A673 (cell line): ENCODE measurements around the gene CDSN. TPM values are rescaled to one million over a fixed set of nuclear protein-coding genes. Genes with fewer than 3 reads are reported as not detected.

Experiments
- BruUV-seq: library from RNA; stranded (reverse); fragments of 400-500 nt; replicated peaks from 2 replicates; lab custom pipeline; 2021; lab: Mats Ljungman, UMichigan
- CTCF ChIA-PET: fragments of 300-600 bp; sonication (Branson Sonifier 250); formaldehyde crosslinking; loops from one replicate; lab custom pipeline; 2022; ENCODE audit warnings: antibody characterized with exemption; lab: Charles Lee
- POLR2A ChIA-PET: fragments of 300-600 bp; sonication (Branson Sonifier 250); formaldehyde crosslinking; loops from one replicate; lab custom pipeline; 2022; ENCODE audit warnings: antibody characterized with exemption; ENCODE audit not compliant: low non-redundant PET; lab: Charles Lee
- DNase-seq: peaks from one replicate; pipeline ENCODE4 v3.0.0-alpha.2; 2015; ENCODE audit warnings: low spot score
- H3K27ac ChIP-seq: fragments of 200-600 bp; sonication (generic); 2 replicates; pipeline ENCODE4 v1.5.1; 2016; ENCODE audit warnings: mixed run types, low read depth, mild to moderate bottlenecking, mixed read lengths, antibody characterized with exemption, low read length; ENCODE audit not compliant: poor library complexity, severe bottlenecking
- H3K27me3 ChIP-seq: fragments of 200-600 bp; sonication (generic); replicated peaks from 2 replicates; pipeline ENCODE4 v1.6.1; 2017; ENCODE audit warnings: mixed run types, low read depth, mild to moderate bottlenecking, mixed read lengths, antibody characterized with exemption, low read length; ENCODE audit not compliant: insufficient read depth, poor library complexity
- H3K36me3 ChIP-seq: fragments of 200-600 bp; sonication (generic); 2 replicates; pipeline ENCODE4 v1.6.1; 2016; ENCODE audit warnings: mixed run types, mild to moderate bottlenecking, mixed read lengths, antibody characterized with exemption, low read length; ENCODE audit not compliant: insufficient read depth, poor library complexity, severe bottlenecking
- H3K4me1 ChIP-seq: fragments of 200-600 bp; sonication (generic); 2 replicates; pipeline ENCODE4 v1.6.1; 2017; ENCODE audit warnings: mixed run types, mild to moderate bottlenecking, mixed read lengths, antibody characterized with exemption, low read length; ENCODE audit not compliant: insufficient read depth, poor library complexity, severe bottlenecking
- H3K4me3 ChIP-seq: fragments of 200-600 bp; sonication (generic); 2 replicates; pipeline ENCODE4 v1.5.1; 2016; ENCODE audit warnings: low read depth, mixed run types, mild to moderate bottlenecking, mixed read lengths, low read length; ENCODE audit not compliant: poor library complexity, severe bottlenecking
- H3K9me3 ChIP-seq: fragments of 200-600 bp; sonication (generic); 2 replicates; pipeline ENCODE4 v1.6.1; 2016; ENCODE audit warnings: mixed run types, low read depth, mild to moderate bottlenecking, mixed read lengths, antibody characterized with exemption, low read length; ENCODE audit not compliant: poor library complexity, severe bottlenecking
- CTCF ChIP-seq: fragments of 300-800, 200-600 bp; sonication (generic); conservative IDR thresholded peaks from 2 replicates; pipeline ENCODE4 v1.5.1; 2017; ENCODE audit warnings: low read depth, mild to moderate bottlenecking, antibody characterized with exemption, low read length, moderate library complexity, mixed read lengths
- EZH2 ChIP-seq: fragments of 200-600 bp; sonication (generic); IDR thresholded peaks from 2 replicates; pipeline ENCODE4 v1.6.1; 2017; ENCODE audit warnings: borderline replicate concordance, low read depth, mild to moderate bottlenecking, mixed read lengths, antibody characterized with exemption, low read length; ENCODE audit not compliant: poor library complexity, severe bottlenecking
- intact Hi-C: fragments of 100-400 bp; cut with micrococcal nuclease; formaldehyde crosslinking; loops from one replicate; pipeline ENCODE4 v1.10.0; 2022; ENCODE audit not compliant: unreplicated experiment
- total RNA-seq: library from RNA; stranded (reverse); gene quantifications from 2 replicates; pipeline ENCODE4 v1.2.3, GENCODE V29; 2021

The CDSN gene
- total RNA-seq, 1 experiment from 2014 or later = not detected

- Histone ChIP-seq H3K9me3 (no peaks in the 10 kb centered on the region), H3K27ac (no peak overlapping the region), H3K36me3 (no peaks in the 10 kb centered on the region), H3K4me1 (peaks cover 10% of the 10 kb centered on the region), H3K27me3 (no peaks in the 10 kb centered on the region), H3K4me3 (no peak overlapping the region)
- ChIA-PET CTCF (no interaction called here), POLR2A (no interaction called here)
- DNase-seq = no peak
- TF ChIP-seq CTCF = no peak
- TF ChIP-seq EZH2 = no peak
- no TSS peak for BruUV-seq
- intact Hi-C loops = no loop called here
Observed at GRCh38 chr6:31098449-31098938, 21.8 kb downstream of the CDSN start.

GRCh38 chr6:31096656-31097055, 23.6 kb downstream of the CDSN start:
- Histone ChIP-seq H3K9me3 (no peaks in the 10 kb centered on the region), H3K27ac (no peak overlapping the region), H3K4me3 (no peak overlapping the region), H3K27me3 (no peaks in the 10 kb centered on the region), H3K36me3 (no peaks in the 10 kb centered on the region), H3K4me1 (peaks cover 10% of the 10 kb centered on the region)
- ChIA-PET POLR2A (no interaction called here), CTCF (no interaction called here)
- BruUV-seq = no TSS peak
- TF ChIP-seq CTCF = no peak
- no peak for TF ChIP-seq EZH2
- DNase-seq = no peak
- intact Hi-C loops = no loop called here

GRCh38 chr6:31096215-31096614, 24.0 kb downstream of the CDSN start:
- no peak overlapping the region for H3K27ac ChIP-seq
- intact Hi-C loops = no loop called here
- TF ChIP-seq CTCF = no peak
- no peak for TF ChIP-seq EZH2
- no peaks in the 10 kb centered on the region for H3K36me3 ChIP-seq
- no TSS peak for BruUV-seq
- ChIA-PET POLR2A (no interaction called here), CTCF (no interaction called here)
- H3K27me3 ChIP-seq = no peaks in the 10 kb centered on the region
- H3K4me1 ChIP-seq = peaks cover 10% of the 10 kb centered on the region
- no peaks in the 10 kb centered on the region for H3K9me3 ChIP-seq
- no peak overlapping the region for H3K4me3 ChIP-seq
- no peak for DNase-seq
